H1 (cell line): ENCODE results near the gene CTBP2. TPM values are rescaled to one million over a fixed set of nuclear protein-coding genes. Genes with fewer than 3 reads are reported as not detected.

Experiments
- CTCF ChIA-PET: fragments of 300-600 bp; sonication (Branson Sonifier 250); formaldehyde crosslinking; loops from one replicate; lab custom pipeline; 2021; ENCODE audit not compliant: partially characterized antibody; lab: Charles Lee
- POLR2A ChIA-PET: fragments of 300-600 bp; sonication (Branson Sonifier 250); formaldehyde crosslinking; loops from one replicate; lab custom pipeline; 2021; ENCODE audit warnings: inconsistent platforms; ENCODE audit not compliant: partially characterized antibody; lab: Charles Lee
- DNase-seq, 2 experiments: peaks; one replicate each; pipeline versions ENCODE4 v3.0.0 to v3.0.0-alpha.2; 2010 to 2022; ENCODE audit warnings: low spot score in 2 of 2, low read depth in 1 of 2, mixed read lengths in 1 of 2
- FAIRE-seq: peaks from 2 replicates; lab custom pipeline; 2011; peaks lifted over from hg19 to GRCh38; lab: Jason Lieb, UNC
- H2AFZ ChIP-seq: 2 replicates; pipeline ENCODE4 v1.8.1; 2012; ENCODE audit warnings: low read length, inconsistent platforms
- H2AK5ac ChIP-seq: 2 replicates; pipeline ENCODE4 v1.6.1; 2013; ENCODE audit warnings: low read depth, low read length
- H2BK120ac ChIP-seq: replicated peaks from 2 replicates; pipeline ENCODE3; 2013; ENCODE audit warnings: low read depth, low read length, inconsistent platforms
- H2BK12ac ChIP-seq: 2 replicates; pipeline ENCODE4 v1.6.1; 2013; ENCODE audit warnings: low read depth, low read length
- H2BK15ac ChIP-seq: 2 replicates; pipeline ENCODE4 v1.6.1; 2013; ENCODE audit warnings: low read length
- H2BK20ac ChIP-seq: 2 replicates; pipeline ENCODE4 v1.6.1; 2013; ENCODE audit warnings: low read length
- H2BK5ac ChIP-seq: 2 replicates; pipeline ENCODE4 v1.6.1; 2013; ENCODE audit warnings: low read depth, low read length
- H3K14ac ChIP-seq: 2 replicates; pipeline ENCODE4 v1.6.1; 2013; ENCODE audit warnings: inconsistent platforms; ENCODE audit not compliant: insufficient read length
- H3K18ac ChIP-seq: 2 replicates; pipeline ENCODE4 v1.6.1; 2013; ENCODE audit warnings: low read length; ENCODE audit errors: extremely low read depth
- H3K23ac ChIP-seq: 2 replicates; pipeline ENCODE4 v1.6.1; 2013; ENCODE audit warnings: inconsistent platforms; ENCODE audit not compliant: insufficient read length
- H3K23me2 ChIP-seq: 2 replicates; pipeline ENCODE4 v1.6.1; 2013; ENCODE audit warnings: low read depth, low read length
- H3K27ac ChIP-seq: 2 replicates; pipeline ENCODE4 v1.6.1; 2011; ENCODE audit warnings: low read depth, low read length, inconsistent platforms
- H3K27me3 ChIP-seq, 4 experiments: replicated peaks in 1 of 4; 1 replicate in 1 of 4; 2 replicates in 3 of 4; pipeline versions ENCODE4 v1.6.1 to v1.8.1; 2011 to 2013; ENCODE audit warnings: low read length in 3 of 4, mild to moderate bottlenecking in 3 of 4, inconsistent platforms in 2 of 4, mixed read lengths in 2 of 4, moderate library complexity in 1 of 4; ENCODE audit not compliant: control insufficient read depth in 3 of 4, insufficient read depth in 3 of 4; ENCODE audit errors: extremely low read depth in 1 of 4
- H3K36me3 ChIP-seq, 4 experiments: 2 replicates each; pipeline versions ENCODE4 v1.6.1 to v1.8.1; 2011 to 2013; ENCODE audit warnings: mild to moderate bottlenecking in 4 of 4, low read length in 3 of 4, moderate library complexity in 2 of 4, control low read depth in 1 of 4, inconsistent platforms in 1 of 4; ENCODE audit not compliant: insufficient read depth in 4 of 4, control insufficient read depth in 2 of 4
- H3K4ac ChIP-seq: replicated peaks from 2 replicates; pipeline ENCODE3; 2013; ENCODE audit warnings: low read length, low read depth, mixed read lengths, inconsistent platforms; ENCODE audit not compliant: insufficient read length
- H3K4me1 ChIP-seq, 4 experiments: replicated peaks in 1 of 4; 1 replicate in 1 of 4; 2 replicates in 3 of 4; pipeline versions ENCODE4 v1.6.1 to v1.8.1; 2011 to 2013; ENCODE audit warnings: low read length in 3 of 4, inconsistent platforms in 2 of 4, mixed read lengths in 1 of 4; ENCODE audit not compliant: insufficient read depth in 4 of 4, control insufficient read depth in 3 of 4
- H3K4me2 ChIP-seq, 2 experiments: 2 replicates each; pipeline versions ENCODE4 v1.6.1 to v1.8.1; 2011 to 2013; ENCODE audit warnings: low read depth in 2 of 2, low read length in 2 of 2, control low read depth in 1 of 2, inconsistent platforms in 1 of 2, mild to moderate bottlenecking in 1 of 2; ENCODE audit not compliant: insufficient read depth in 1 of 2
- H3K4me3 ChIP-seq, 4 experiments: fragments of 200-600, 300-600 bp in 1 of 4; sonication (generic), shearing (Covaris generic), sonication (Bioruptor Twin) in 1 of 4; 2 replicates each; pipeline versions ENCODE4 v1.5.1 to v1.8.1; 2011 to 2016; ENCODE audit warnings: low read length in 4 of 4, low read depth in 3 of 4, control low read depth in 2 of 4, inconsistent platforms in 2 of 4, mild to moderate bottlenecking in 2 of 4, mixed read lengths in 1 of 4, moderate library complexity in 1 of 4; ENCODE audit not compliant: insufficient read depth in 2 of 4; ENCODE audit errors: extremely low read depth in 1 of 4
- H3K56ac ChIP-seq: replicated peaks from 2 replicates; pipeline ENCODE3; 2013; ENCODE audit warnings: low read depth, mild to moderate bottlenecking, mixed read lengths, low read length, inconsistent platforms; ENCODE audit not compliant: insufficient read length
- H3K79me1 ChIP-seq: 2 replicates; pipeline ENCODE4 v1.6.1; 2013; ENCODE audit warnings: low read depth, low read length, control low read depth
- H3K79me2 ChIP-seq, 2 experiments: 2 replicates each; pipeline versions ENCODE4 v1.6.1 to v1.8.1; 2012 to 2013; ENCODE audit warnings: low read length in 2 of 2, mild to moderate bottlenecking in 2 of 2, inconsistent platforms in 1 of 2; ENCODE audit not compliant: insufficient read depth in 2 of 2, control insufficient read depth in 1 of 2
- H3K9ac ChIP-seq, 4 experiments: replicated peaks in 1 of 4; 1 replicate in 1 of 4; 2 replicates in 3 of 4; pipeline versions ENCODE4 v1.6.1 to v1.8.1; 2011 to 2013; ENCODE audit warnings: low read depth in 3 of 4, low read length in 3 of 4, control low read depth in 2 of 4, mild to moderate bottlenecking in 2 of 4, moderate library complexity in 2 of 4, inconsistent platforms in 1 of 4; ENCODE audit errors: extremely low read depth in 1 of 4
- H3K9me3 ChIP-seq, 2 experiments: 2 replicates each; pipeline versions ENCODE4 v1.6.1 to v1.8.1; 2012 to 2013; ENCODE audit warnings: mild to moderate bottlenecking in 2 of 2, moderate library complexity in 2 of 2, control low read depth in 1 of 2, inconsistent platforms in 1 of 2, low read depth in 1 of 2, low read length in 1 of 2, mixed read lengths in 1 of 2; ENCODE audit not compliant: insufficient read depth in 2 of 2
- H4K20me1 ChIP-seq, 2 experiments: replicated peaks in 1 of 2; 2 replicates each; pipeline versions ENCODE3 to v1.8.1; 2011 to 2013; ENCODE audit warnings: inconsistent platforms in 2 of 2, low read length in 2 of 2, mild to moderate bottlenecking in 1 of 2; ENCODE audit not compliant: insufficient read depth in 2 of 2, control insufficient read depth in 1 of 2
- H4K5ac ChIP-seq: 2 replicates; pipeline ENCODE4 v1.6.1; 2013; ENCODE audit warnings: low read length, low read depth, mixed read lengths, inconsistent platforms; ENCODE audit not compliant: insufficient read length
- H4K8ac ChIP-seq: 2 replicates; pipeline ENCODE4 v1.8.0; 2013; ENCODE audit warnings: mild to moderate bottlenecking, moderate library complexity, low read length, inconsistent platforms; ENCODE audit not compliant: insufficient read depth; ENCODE audit errors: extremely low read depth
- H4K91ac ChIP-seq: replicated peaks from 2 replicates; pipeline ENCODE3; 2013; ENCODE audit warnings: low read length, mixed read lengths, inconsistent platforms; ENCODE audit not compliant: insufficient read length
- ASH2L ChIP-seq: fragments of 200-600, 300-600 bp; sonication (generic); IDR thresholded peaks from one replicate; pipeline ENCODE4 v1.7.1; 2017; ENCODE audit warnings: low read length
- CBX8 ChIP-seq: fragments of 300-800, 300-1000 bp; sonication (generic); IDR thresholded peaks from 2 replicates; pipeline ENCODE4 v1.7.1; 2016; ENCODE audit warnings: low read depth, low read length, borderline replicate concordance
- CHD1 ChIP-seq: IDR thresholded peaks from 2 replicates; pipeline ENCODE4 v1.6.1; 2012; ENCODE audit warnings: low read depth, low read length, improper control_type of control experiment
- E2F6 ChIP-seq: IDR thresholded peaks from 2 replicates; pipeline ENCODE4 v1.6.1; 2012; ENCODE audit warnings: inconsistent platforms
- EGR1 ChIP-seq: IDR thresholded peaks from 2 replicates; pipeline ENCODE4 v1.6.1; 2011; ENCODE audit warnings: low read depth, low read length, borderline replicate concordance
- FOSL1 ChIP-seq: IDR thresholded peaks from 2 replicates; pipeline ENCODE4 v1.6.1; 2011; ENCODE audit warnings: mild to moderate bottlenecking, low read depth, low read length, moderate library complexity; ENCODE audit not compliant: insufficient read depth
- GABPA ChIP-seq: IDR thresholded peaks from 2 replicates; pipeline ENCODE4 v1.6.1; 2011; ENCODE audit warnings: mild to moderate bottlenecking, low read length, moderate library complexity, borderline replicate concordance; ENCODE audit not compliant: insufficient read depth
- RAD21 ChIP-seq, 2 experiments: IDR thresholded peaks in 1 of 2; conservative IDR thresholded peaks in 1 of 2; 2 replicates each; pipeline ENCODE4 v1.6.1; 2011; ENCODE audit warnings: low read depth in 2 of 2, low read length in 2 of 2, improper control_type of control experiment in 1 of 2, inconsistent platforms in 1 of 2, mild to moderate bottlenecking in 1 of 2, moderate library complexity in 1 of 2
- SIN3A ChIP-seq, 2 experiments: IDR thresholded peaks in 1 of 2; conservative IDR thresholded peaks in 1 of 2; 2 replicates each; pipeline ENCODE4 v1.6.1; 2011 to 2012; ENCODE audit warnings: low read length in 2 of 2, improper control_type of control experiment in 1 of 2, low read depth in 1 of 2, mild to moderate bottlenecking in 1 of 2
- USF2 ChIP-seq: IDR thresholded peaks from 2 replicates; pipeline ENCODE4 v1.6.1; 2011; ENCODE audit warnings: low read length, improper control_type of control experiment
- ZNF274 ChIP-seq: IDR thresholded peaks from 2 replicates; pipeline ENCODE4 v1.7.0; 2012; ENCODE audit warnings: low read length, borderline replicate concordance; ENCODE audit errors: extremely low read depth
- WGBS, 2 experiments: shearing (Covaris generic) in 1 of 2; methylation state at CpG; one replicate each; pipeline versions ENCODE4 v1.1.6 to v1.1.7; 2013 to 2015; ENCODE audit warnings: low lambda C conversion rate in 2 of 2, mixed read lengths in 2 of 2, inconsistent platforms in 1 of 2, low coverage in 1 of 2, missing lambda C conversion rate in 1 of 2; ENCODE audit not compliant: insufficient replicate concordance in 2 of 2, insufficient coverage in 1 of 2, insufficient read length in 1 of 2; ENCODE audit errors: extremely low coverage in 1 of 2, missing lambda C conversion rate in 1 of 2; 5-methylcytosine and 5-hydroxymethylcytosine counted together
- polyA plus RNA-seq, 7 experiments: library from polyadenylated mRNA; depleted of rRNA in 3 of 7; stranded (reverse) in 5 of 7; unstranded in 2 of 7; fragments of >200 nt in 5 of 7; fragments of 200-250 nt in 2 of 7; gene quantifications; 1 replicate in 5 of 7; 2 replicates in 1 of 7; 4 replicates in 1 of 7; pipeline versions ENCODE4 v1.2.1 to v1.2.3, GENCODE V29; 2011 to 2013; ENCODE audit warnings: missing spikeins in 2 of 7, mixed read lengths in 2 of 7
- total RNA-seq: library from RNA; stranded (reverse); fragmentation: NEBNext Ultra II Directional; extraction: Animal tissue kit (Norgen Biotek cat#: 25700); gene quantifications from 2 replicates; pipeline ENCODE4 v1.2.1, GENCODE V29; 2021

The CTBP2 gene
- total and polyA plus RNA-seq, 2 of the 8 experiments (the other 6 are each of a cell fraction or from before 2014, with no cell fraction given) = 208 to 221 TPM

- DNase-seq = no peak
- ChIA-PET POLR2A (interaction anchor here (1.5 to 3.9 kb wide), 4 partner anchors 10 to 137 kb away, joined by 3 to 18 read pairs (median 6); no protein-coding TSS in a partner anchor), CTCF (interaction anchor here (1.2 to 1.9 kb wide), 3 partner anchors 12 to 16 kb away, joined by 3 to 5 read pairs (median 4); no protein-coding TSS in a partner anchor)
- Histone ChIP-seq H2AK5ac (no peak overlapping the region), H2BK120ac (no peak overlapping the region), H3K9ac (no peak overlapping the region), H4K5ac (no peak overlapping the region), H2AFZ (no peak overlapping the region), H3K27ac (0 out of 2 replicates have a peak overlapping the region, but pooled peaks have one; percentile 16), H2BK20ac (no peak overlapping the region), H3K4me3 (no peak overlapping the region), H4K8ac (no peak overlapping the region), H3K56ac (no peak overlapping the region), H4K91ac (no peak overlapping the region), H2BK15ac (no peak overlapping the region), H3K18ac (no peak overlapping the region), H3K4me1 (peaks cover 3 to 35% (median 22%) of the 10 kb centered on the region in 4 experiments), H2BK12ac (no peak overlapping the region), H2BK5ac (no peak overlapping the region), H3K27me3 (no peaks in the 10 kb centered on the region), H3K79me2 (peaks cover 96 to 100% of the 10 kb centered on the region in 2 experiments), H4K20me1 (peaks cover 83% of the 10 kb centered on the region in 2 experiments), H3K79me1 (peaks cover 41% of the 10 kb centered on the region), H3K4me2 (no peak overlapping the region), H3K9me3 (no peaks in the 10 kb centered on the region), H3K14ac (no peak overlapping the region), H3K4ac (no peak overlapping the region), H3K36me3 (peaks cover 6 to 71% (median 11%) of the 10 kb centered on the region in 4 experiments; a peak in 6 of 8 replicates), H3K23ac (no peak overlapping the region), H3K23me2 (no peaks in the 10 kb centered on the region)
- 96% methylated on average over 3 of the region's 3 CpGs; no CpG with 5 or more reads in 1 of the 2 experiments for WGBS, 2 experiments
- FAIRE-seq = no peak
- no peak for TF ChIP-seq E2F6
- TF ChIP-seq SIN3A (conservative IDR thresholded peaks at IDR 0.05 in 1 of 2, IDR thresholded peaks at IDR 0.05 in 1 of 2; ENCODE audit: low read depth in 1 of 2, low read length in 2 of 2) = no peak
- no peak for TF ChIP-seq FOSL1
- TF ChIP-seq GABPA = no peak
- no peak for TF ChIP-seq ASH2L
- no peak for TF ChIP-seq ZNF274
- no peak for TF ChIP-seq CBX8
- TF ChIP-seq CHD1 = no peak
- no peak for TF ChIP-seq EGR1
- TF ChIP-seq RAD21 (IDR thresholded peaks at IDR 0.05 in 1 of 2, conservative IDR thresholded peaks at IDR 0.05 in 1 of 2; ENCODE audit: low read depth in 2 of 2, low read length in 2 of 2) = no peak
- TF ChIP-seq USF2 = no peak
Measured at GRCh38 chr10:125129076-125129458, 31.3 kb downstream of the CTBP2 start.
